ENCODE measurements around the gene LGALS14.

The LGALS14 gene

DNA sequence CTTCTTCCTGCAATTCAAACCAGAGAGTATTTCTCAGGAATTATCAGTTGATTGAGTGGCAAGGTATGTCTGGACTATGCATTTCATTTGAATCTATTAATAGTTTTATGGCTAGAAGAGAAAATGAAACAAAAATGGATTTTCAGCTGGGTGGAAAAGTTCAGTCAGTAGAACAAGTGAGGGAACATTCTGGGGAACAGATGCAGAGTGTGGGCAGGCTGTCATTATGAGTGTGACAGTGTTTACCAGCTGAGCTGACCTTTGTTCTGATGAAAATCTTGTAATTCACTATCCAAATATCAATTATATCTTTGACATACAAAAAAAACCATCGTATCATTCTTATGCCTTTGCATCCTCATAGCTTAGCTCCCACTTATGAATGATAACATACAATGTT lies 36.1 kb downstream of the LGALS14 start:
- in situ Hi-C loops (cut with MboI; ENCODE audit: low sequenced_read_pairs): no loop called here

GRCh38 chr19:39745643-39746042 lies 41.4 kb downstream of the LGALS14 start:
- in situ Hi-C loops (cut with MboI; ENCODE audit: low sequenced_read_pairs): no loop called here

DNA sequence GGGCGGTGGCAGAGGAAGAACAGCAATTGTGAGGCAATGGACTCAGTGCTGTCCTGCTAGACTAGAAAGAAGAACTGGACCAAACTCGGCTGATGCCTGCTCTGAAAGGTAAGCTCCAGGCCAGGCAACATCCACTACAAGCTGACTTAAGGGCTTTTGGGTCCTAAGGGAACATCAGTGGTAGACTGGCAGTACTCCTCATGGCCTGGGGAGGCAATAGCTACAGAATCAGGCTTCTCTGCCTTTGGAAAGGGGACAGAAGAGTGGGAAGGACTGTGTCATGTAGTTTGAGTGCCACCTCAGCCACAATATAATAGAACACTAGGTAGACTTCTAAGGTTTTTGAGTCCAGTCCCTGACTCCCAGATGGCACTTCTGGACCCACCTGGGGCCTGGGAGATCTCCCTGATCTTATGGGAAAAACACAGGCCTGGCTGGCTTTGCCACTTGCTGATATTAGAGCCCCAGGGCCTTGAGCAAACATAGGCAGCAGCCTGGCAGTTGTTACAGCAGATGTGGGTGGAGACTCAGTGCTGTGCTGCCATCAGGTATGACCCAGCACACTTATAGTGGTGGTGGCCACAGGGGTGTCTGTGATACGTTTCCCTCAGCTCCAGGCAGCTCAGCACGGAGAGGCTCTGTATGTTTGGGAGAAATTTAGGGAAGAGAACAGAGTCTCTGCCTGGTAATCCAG lies 42.7 kb downstream of the LGALS14 start:
- in situ Hi-C loops (cut with MboI; ENCODE audit: low sequenced_read_pairs): no loop called here

DNA sequence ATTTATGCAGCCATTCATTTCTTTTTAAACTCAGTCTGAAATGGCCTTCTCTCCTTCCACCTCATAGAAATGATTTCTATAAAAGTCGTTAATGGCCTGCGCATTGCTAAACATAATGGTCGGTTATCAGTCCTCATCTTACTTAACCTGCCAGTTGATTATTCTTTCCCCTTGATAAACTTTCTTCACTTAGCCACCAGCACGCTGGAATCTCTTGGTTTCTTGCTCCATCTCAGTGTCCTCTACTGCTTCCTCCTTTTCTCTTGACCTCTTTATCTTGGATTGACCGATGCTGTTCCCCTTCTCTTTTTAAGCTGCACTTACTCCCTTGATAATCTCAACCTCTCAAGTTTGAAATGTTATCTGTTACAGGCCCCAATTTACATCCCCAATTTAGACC lies 45.7 kb downstream of the LGALS14 start:
- in situ Hi-C loops (cut with MboI; ENCODE audit: low sequenced_read_pairs): no loop called here

GRCh38 chr19:39752390-39752789 lies 48.1 kb downstream of the LGALS14 start:
- in situ Hi-C loops (cut with MboI; ENCODE audit: low sequenced_read_pairs): no loop called here

DNA sequence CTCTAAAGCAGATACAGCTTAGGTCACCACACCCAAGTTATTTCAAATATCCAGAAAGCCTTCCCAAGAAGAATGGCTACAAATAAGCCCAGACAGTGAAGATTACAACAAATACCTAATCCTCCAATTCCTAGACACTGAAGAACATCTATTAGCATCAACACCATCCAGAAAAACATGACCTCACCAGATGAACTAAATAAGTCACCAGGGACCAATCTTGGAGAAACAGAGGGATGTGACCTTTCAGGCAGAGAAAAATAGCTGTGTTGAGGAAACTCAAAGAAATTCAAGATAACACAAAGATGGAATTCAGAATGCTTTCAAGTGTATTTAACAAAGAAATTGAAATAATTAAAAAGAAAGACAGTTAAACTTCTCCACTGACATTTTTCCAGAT lies 48.5 kb downstream of the LGALS14 start:
- in situ Hi-C loops (cut with MboI; ENCODE audit: low sequenced_read_pairs): no loop called here

DNA sequence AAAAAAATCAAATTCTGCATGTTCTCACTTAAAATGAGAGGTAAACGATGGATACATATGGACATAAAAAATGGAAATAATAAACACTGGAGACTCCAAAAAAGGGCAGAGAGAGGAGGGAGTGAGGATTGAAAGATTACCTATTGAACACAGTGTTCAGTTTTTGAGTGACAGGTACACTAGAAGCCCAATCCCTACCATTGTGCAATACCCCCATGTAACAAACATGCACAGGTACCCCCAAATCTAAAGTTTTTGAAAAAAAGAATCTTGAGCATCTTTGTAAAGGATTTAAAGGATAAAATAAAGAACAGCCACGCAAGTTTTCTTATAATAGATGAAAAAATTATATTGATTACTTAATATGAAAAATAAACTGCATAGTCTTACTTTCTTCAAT lies 50.3 kb downstream of the LGALS14 start:
- in situ Hi-C loops (cut with MboI; ENCODE audit: low sequenced_read_pairs): no loop called here

DNA sequence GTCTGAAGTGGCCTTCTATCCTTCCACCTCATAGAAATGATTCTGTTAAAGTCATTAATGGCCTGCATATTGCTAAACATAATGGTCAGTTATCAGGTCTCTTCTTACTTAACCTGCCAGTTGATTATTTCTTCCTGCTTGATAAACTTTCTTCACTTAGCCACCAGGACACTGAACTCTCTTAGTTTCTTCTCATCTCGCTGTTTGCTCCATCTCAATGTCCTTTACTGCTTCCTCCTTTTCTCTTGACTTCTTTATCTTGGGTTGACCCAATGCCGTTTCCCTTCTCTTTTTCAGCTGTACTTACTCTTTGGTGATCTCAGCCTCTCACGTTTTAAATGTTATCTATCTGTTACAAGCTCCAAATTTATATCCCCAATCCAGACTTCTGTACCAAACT lies 50.7 kb downstream of the LGALS14 start:
- in situ Hi-C loops (cut with MboI; ENCODE audit: low sequenced_read_pairs): no loop called here

Measured in HL-60/S4 treated with phorbol 12-myristate 13-acetate at 8.2 ng/mL for 4 days and 3 days (cell line).